Measurements from ENCODE around the gene CLOCK.
A peak's percentile ranks its signal among the peaks of the same experiment; 100 is the strongest.

The CLOCK gene

GRCh38 chr4:55406545-55406944, 140.2 kb downstream of the CLOCK start:
- Histone ChIP-seq H4K20me1 (ENCODE audit: insufficient read depth, low read length, poor library complexity, severe bottlenecking) (peaks cover 78% of the 10 kb centered on the region), H3K79me2 (ENCODE audit: insufficient read depth, low read length) (peaks cover 88% of the 10 kb centered on the region), H3K9me2 (replicated peaks; ENCODE audit: low read depth, low read length) (no peaks in the 10 kb centered on the region), H3K4me3 (ENCODE audit: low read length, poor library complexity, severe bottlenecking) (no peak overlapping the region), H3K9me3 (ENCODE audit: insufficient read depth, low read depth, low read length) (no peaks in the 10 kb centered on the region), H3K27me3 (ENCODE audit: insufficient read depth, low read length, poor library complexity, severe bottlenecking) (no peaks in the 10 kb centered on the region), H2AFZ (ENCODE audit: low read length) (no peak overlapping the region), H3K4me1 (ENCODE audit: insufficient read depth, low read length, poor library complexity, severe bottlenecking) (peaks cover 15% of the 10 kb centered on the region), H3K36me3 (ENCODE audit: insufficient read depth, low read length) (peaks cover 17% of the 10 kb centered on the region), H3F3A (ENCODE audit: low read depth) (no peaks in the 10 kb centered on the region), H3K9ac (ENCODE audit: low read depth, low read length, poor library complexity, severe bottlenecking) (no peak overlapping the region), H3K4me2 (ENCODE audit: low read depth, low read length, poor library complexity, severe bottlenecking) (peak overlapping the region; percentile 16)
- TF ChIP-seq EZH2phosphoT487 (IDR thresholded peaks at IDR 0.05; ENCODE audit: borderline replicate concordance), result no peak

- Histone ChIP-seq H3F3A (ENCODE audit: low read depth) (no peaks in the 10 kb centered on the region), H4K20me1 (ENCODE audit: insufficient read depth, low read length, poor library complexity, severe bottlenecking) (peaks cover 77% of the 10 kb centered on the region), H3K9me3 (ENCODE audit: insufficient read depth, low read depth, low read length) (no peaks in the 10 kb centered on the region), H3K4me2 (ENCODE audit: low read depth, low read length, poor library complexity, severe bottlenecking) (no peak overlapping the region), H3K9me2 (replicated peaks; ENCODE audit: low read depth, low read length) (no peaks in the 10 kb centered on the region), H3K4me1 (ENCODE audit: insufficient read depth, low read length, poor library complexity, severe bottlenecking) (peaks cover 20% of the 10 kb centered on the region), H3K36me3 (ENCODE audit: insufficient read depth, low read length) (peaks cover 17% of the 10 kb centered on the region), H3K27me3 (ENCODE audit: insufficient read depth, low read length, poor library complexity, severe bottlenecking) (no peaks in the 10 kb centered on the region), H3K4me3 (ENCODE audit: low read length, poor library complexity, severe bottlenecking) (no peak overlapping the region), H3K79me2 (ENCODE audit: insufficient read depth, low read length) (peaks cover 86% of the 10 kb centered on the region), H3K9ac (ENCODE audit: low read depth, low read length, poor library complexity, severe bottlenecking) (no peak overlapping the region), H2AFZ (ENCODE audit: low read length) (no peak overlapping the region)
- TF ChIP-seq, protein P1, sequence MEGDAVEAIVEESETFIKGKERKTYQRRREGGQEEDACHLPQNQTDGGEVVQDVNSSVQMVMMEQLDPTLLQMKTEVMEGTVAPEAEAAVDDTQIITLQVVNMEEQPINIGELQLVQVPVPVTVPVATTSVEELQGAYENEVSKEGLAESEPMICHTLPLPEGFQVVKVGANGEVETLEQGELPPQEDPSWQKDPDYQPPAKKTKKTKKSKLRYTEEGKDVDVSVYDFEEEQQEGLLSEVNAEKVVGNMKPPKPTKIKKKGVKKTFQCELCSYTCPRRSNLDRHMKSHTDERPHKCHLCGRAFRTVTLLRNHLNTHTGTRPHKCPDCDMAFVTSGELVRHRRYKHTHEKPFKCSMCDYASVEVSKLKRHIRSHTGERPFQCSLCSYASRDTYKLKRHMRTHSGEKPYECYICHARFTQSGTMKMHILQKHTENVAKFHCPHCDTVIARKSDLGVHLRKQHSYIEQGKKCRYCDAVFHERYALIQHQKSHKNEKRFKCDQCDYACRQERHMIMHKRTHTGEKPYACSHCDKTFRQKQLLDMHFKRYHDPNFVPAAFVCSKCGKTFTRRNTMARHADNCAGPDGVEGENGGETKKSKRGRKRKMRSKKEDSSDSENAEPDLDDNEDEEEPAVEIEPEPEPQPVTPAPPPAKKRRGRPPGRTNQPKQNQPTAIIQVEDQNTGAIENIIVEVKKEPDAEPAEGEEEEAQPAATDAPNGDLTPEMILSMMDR (conservative IDR thresholded peaks at IDR 0.05; ENCODE audit: low read length), result no peak
- no peak for TF ChIP-seq EZH2phosphoT487 (IDR thresholded peaks at IDR 0.05; ENCODE audit: borderline replicate concordance)
Observed at GRCh38 chr4:55405073-55405472, 141.6 kb downstream of the CLOCK start.

DNA sequence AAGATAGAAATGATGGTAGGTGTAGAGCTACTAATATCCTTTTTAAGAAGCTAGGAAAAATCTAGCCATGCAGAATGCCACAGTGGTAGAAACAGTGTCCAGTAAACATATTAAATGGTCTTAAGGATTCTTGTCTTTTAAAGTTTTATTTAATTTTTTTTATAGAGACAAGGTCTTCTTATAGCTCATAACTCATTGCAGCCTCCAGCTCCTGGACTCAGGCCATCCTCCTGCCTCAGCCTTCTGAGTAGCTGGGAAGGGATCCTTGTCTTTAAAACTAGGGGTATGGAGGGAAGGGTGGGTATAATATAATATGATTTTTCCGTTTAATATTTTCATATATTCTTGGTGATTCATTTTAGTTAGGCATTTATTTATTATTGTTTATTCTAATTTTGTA, 147.1 kb downstream of the CLOCK start:
- Histone ChIP-seq H3K4me2 (ENCODE audit: low read depth, low read length, poor library complexity, severe bottlenecking) (peak overlapping the region; percentile 95), H3K27me3 (ENCODE audit: insufficient read depth, low read length, poor library complexity, severe bottlenecking) (peaks cover 4% of the 10 kb centered on the region), H4K20me1 (ENCODE audit: insufficient read depth, low read length, poor library complexity, severe bottlenecking) (peaks cover 62% of the 10 kb centered on the region), H3K9me2 (replicated peaks; ENCODE audit: low read depth, low read length) (no peaks in the 10 kb centered on the region), H2AFZ (ENCODE audit: low read length) (no peak overlapping the region), H3K4me1 (ENCODE audit: insufficient read depth, low read length, poor library complexity, severe bottlenecking) (peaks cover 35% of the 10 kb centered on the region), H3K79me2 (ENCODE audit: insufficient read depth, low read length) (peaks cover 75% of the 10 kb centered on the region), H3K4me3 (ENCODE audit: low read length, poor library complexity, severe bottlenecking) (peak overlapping the region; percentile 100), H3F3A (ENCODE audit: low read depth) (no peaks in the 10 kb centered on the region), H3K36me3 (ENCODE audit: insufficient read depth, low read length) (peaks cover 8% of the 10 kb centered on the region), H3K9ac (ENCODE audit: low read depth, low read length, poor library complexity, severe bottlenecking) (peak overlapping the region; percentile 96), H3K9me3 (ENCODE audit: insufficient read depth, low read depth, low read length) (no peaks in the 10 kb centered on the region)
- TF ChIP-seq, protein P1 (conservative IDR thresholded peaks at IDR 0.05; ENCODE audit: low read length), result no peak
- TF ChIP-seq EZH2phosphoT487 (IDR thresholded peaks at IDR 0.05; ENCODE audit: borderline replicate concordance), result no peak

DNA sequence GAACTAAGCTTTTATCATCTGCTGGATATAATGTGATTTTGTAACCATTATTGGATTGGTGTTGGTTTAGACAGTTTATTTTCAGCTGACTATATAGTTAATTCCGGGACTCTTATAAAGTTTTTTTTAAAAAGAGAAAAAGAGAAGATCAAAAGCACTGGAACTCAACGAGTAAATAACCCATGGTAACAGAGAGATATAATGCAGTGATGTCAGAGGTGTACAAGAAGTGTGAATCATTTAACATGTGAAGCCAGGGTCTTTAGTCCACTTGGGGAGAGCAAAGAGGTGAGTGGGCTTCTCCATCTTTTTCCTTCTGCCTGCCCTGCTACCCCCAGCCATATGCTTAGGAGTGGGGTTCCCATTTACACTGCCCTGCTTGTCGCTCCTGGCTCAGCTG, 147.7 kb downstream of the CLOCK start:
- Histone ChIP-seq H3K4me3 (ENCODE audit: low read length, poor library complexity, severe bottlenecking) (peak overlapping the region; percentile 100), H3K9me3 (ENCODE audit: insufficient read depth, low read depth, low read length) (no peaks in the 10 kb centered on the region), H3F3A (ENCODE audit: low read depth) (no peaks in the 10 kb centered on the region), H3K9ac (ENCODE audit: low read depth, low read length, poor library complexity, severe bottlenecking) (peak overlapping the region; percentile 96), H3K4me2 (ENCODE audit: low read depth, low read length, poor library complexity, severe bottlenecking) (peak overlapping the region; percentile 95), H3K4me1 (ENCODE audit: insufficient read depth, low read length, poor library complexity, severe bottlenecking) (peaks cover 35% of the 10 kb centered on the region), H4K20me1 (ENCODE audit: insufficient read depth, low read length, poor library complexity, severe bottlenecking) (peaks cover 59% of the 10 kb centered on the region), H3K36me3 (ENCODE audit: insufficient read depth, low read length) (peaks cover 6% of the 10 kb centered on the region), H3K9me2 (replicated peaks; ENCODE audit: low read depth, low read length) (no peaks in the 10 kb centered on the region), H3K27me3 (ENCODE audit: insufficient read depth, low read length, poor library complexity, severe bottlenecking) (peaks cover 4% of the 10 kb centered on the region), H2AFZ (ENCODE audit: low read length) (no peak overlapping the region), H3K79me2 (ENCODE audit: insufficient read depth, low read length) (peaks cover 70% of the 10 kb centered on the region)
- TF ChIP-seq, protein P1 (conservative IDR thresholded peaks at IDR 0.05; ENCODE audit: low read length), result no peak
- TF ChIP-seq EZH2phosphoT487 (IDR thresholded peaks at IDR 0.05; ENCODE audit: borderline replicate concordance), result no peak

Data from Loucy (cell line).